Gastroesophageal sphincter (tissue), 4 donors: Measurements from ENCODE around the gene HS6ST2. TPM values are rescaled to one million over a fixed set of nuclear protein-coding genes. Genes with fewer than 3 reads are reported as not detected.

ENCODE experiments used
- ATAC-seq: fragments of 150-250 bp; one replicate; pipeline ENCODE4 v1.9.1; 2016; ENCODE audit warnings: mild to moderate bottlenecking, moderate library complexity
- H3K27ac ChIP-seq, 4 donors: fragments of 200-600 bp; sonication (generic) in 3 of 4; 1 replicate in 3 of 4; 2 replicates in 1 of 4; pipeline ENCODE4 v1.5.1; 2016 to 2019
- H3K27me3 ChIP-seq: fragments of 200-600 bp; sonication (generic); one replicate; pipeline ENCODE4 v1.5.1; 2019
- H3K36me3 ChIP-seq, 2 donors: fragments of 200-600 bp; sonication (generic); one replicate each; pipeline ENCODE4 v1.5.1; 2019; ENCODE audit warnings: control low read depth in 1 of 2
- H3K4me1 ChIP-seq, 3 donors: fragments of 200-600 bp; sonication (generic); 1 replicate in 2 of 3; 2 replicates in 1 of 3; pipeline ENCODE4 v1.5.1; 2016 to 2019; ENCODE audit warnings: control low read depth in 2 of 3
- H3K4me3 ChIP-seq, 2 donors: fragments of 200-600 bp; sonication (generic); one replicate each; pipeline ENCODE4 v1.5.1; 2019; ENCODE audit warnings: mild to moderate bottlenecking in 1 of 2, moderate library complexity in 1 of 2
- H3K9me3 ChIP-seq, 3 donors: fragments of 200-600 bp; sonication (generic); one replicate each; pipeline ENCODE4 v1.5.1; 2017 to 2019; ENCODE audit warnings: control low read depth in 2 of 3
- CTCF ChIP-seq, 4 experiments: fragments of 200-600 bp in 2 of 4; fragments of 450-650 bp in 2 of 4; sonication (generic) in 1 of 4; IDR thresholded peaks; one replicate each; pipeline ENCODE4 v1.5.1; 2017 to 2019; ENCODE audit warnings: antibody characterized with exemption in 4 of 4, mild to moderate bottlenecking in 2 of 4, moderate library complexity in 2 of 4
- EP300 ChIP-seq: sonication (generic); formaldehyde crosslinking; IDR thresholded peaks from one replicate; pipeline ENCODE4 v1.6.1; 2017; ENCODE audit warnings: antibody characterized with exemption, mild to moderate bottlenecking
- POLR2A ChIP-seq, 2 donors: fragments of 450-650 bp; IDR thresholded peaks; one replicate each; pipeline ENCODE4 v1.6.1; 2017; ENCODE audit warnings: antibody characterized with exemption in 2 of 2, mild to moderate bottlenecking in 2 of 2, moderate library complexity in 1 of 2
- POLR2AphosphoS5 ChIP-seq: sonication (generic); formaldehyde crosslinking; IDR thresholded peaks from one replicate; pipeline ENCODE4 v1.6.1; 2017; ENCODE audit warnings: antibody characterized with exemption
- WGBS, 2 donors: methylation state at CpG; one replicate each; pipeline ENCODE4 v1.1.5; 2018; ENCODE audit warnings: low coverage in 1 of 2; 5-methylcytosine and 5-hydroxymethylcytosine counted together
- total RNA-seq, 4 donors: library from RNA; depleted of rRNA; stranded (reverse); fragments of >200 nt; gene quantifications; one replicate each; pipeline ENCODE4 v1.1.0, GENCODE V29; 2016

Gene HS6ST2
- total RNA-seq, 4 donors from 2014 or later = 0.08 to 1.9 (median 0.22) TPM

GRCh38 chrX:132924426-132924825 lies 34.0 kb downstream of the HS6ST2 start:
- no CpG with 5 or more reads among the region's 5 CpGs for WGBS, 2 donors
- ATAC-seq = no peak
- Histone ChIP-seq H3K9me3 (no peaks in the 10 kb centered on the region), H3K27me3 (no peaks in the 10 kb centered on the region), H3K4me3 (no peak overlapping the region), H3K4me1 (no peaks in the 10 kb centered on the region), H3K36me3 (no peaks in the 10 kb centered on the region), H3K27ac (no peak overlapping the region)
- TF ChIP-seq EP300 (no peak), POLR2A (IDR thresholded peaks at IDR 0.05) (no peak), POLR2AphosphoS5 (no peak), CTCF (IDR thresholded peaks at IDR 0.05) (no peak)

- no peaks in the 10 kb centered on the region for H3K4me1 ChIP-seq
- ATAC-seq = no peak
- no peaks in the 10 kb centered on the region for H3K36me3 ChIP-seq
- H3K4me3 ChIP-seq = no peak overlapping the region
- H3K27ac ChIP-seq = no peak overlapping the region
- TF ChIP-seq POLR2AphosphoS5 (no peak), POLR2A (IDR thresholded peaks at IDR 0.05) (no peak), EP300 (no peak), CTCF (IDR thresholded peaks at IDR 0.05) (no peak)
- H3K27me3 ChIP-seq = no peaks in the 10 kb centered on the region
- H3K9me3 ChIP-seq = no peaks in the 10 kb centered on the region
These were observed 39.9 kb downstream of the HS6ST2 start for GRCh38 chrX:132918523-132918922.

- no peaks in the 10 kb centered on the region for H3K27me3 ChIP-seq
- H3K27ac ChIP-seq = no peak overlapping the region
- 83 to 88% methylated on average over 2 to 3 of the region's 3 CpGs for WGBS, 2 donors
- no peaks in the 10 kb centered on the region for H3K36me3 ChIP-seq
- H3K4me3 ChIP-seq = no peak overlapping the region
- no peaks in the 10 kb centered on the region for H3K9me3 ChIP-seq
- TF ChIP-seq EP300 (no peak), CTCF (IDR thresholded peaks at IDR 0.05) (no peak), POLR2AphosphoS5 (no peak), POLR2A (IDR thresholded peaks at IDR 0.05) (no peak)
- ATAC-seq = no peak
- H3K4me1 ChIP-seq = no peaks in the 10 kb centered on the region
These were observed 42.1 kb downstream of the HS6ST2 start for GRCh38 chrX:132916349-132916748.

- 74 to 89% methylated on average over 3 to 4 of the region's 4 CpGs for WGBS, 2 donors
- Histone ChIP-seq H3K9me3 (no peaks in the 10 kb centered on the region), H3K27ac (no peak overlapping the region), H3K4me1 (no peaks in the 10 kb centered on the region), H3K36me3 (no peaks in the 10 kb centered on the region), H3K4me3 (no peak overlapping the region), H3K27me3 (no peaks in the 10 kb centered on the region)
- no peak for ATAC-seq
- TF ChIP-seq POLR2AphosphoS5 = no peak
- TF ChIP-seq EP300 = no peak
- TF ChIP-seq CTCF (IDR thresholded peaks at IDR 0.05) = no peak
These were observed 48.8 kb downstream of the HS6ST2 start for GRCh38 chrX:132909643-132910042.

GRCh38 chrX:132908891-132909290 lies 49.5 kb downstream of the HS6ST2 start:
- no peak overlapping the region for H3K4me3 ChIP-seq
- TF ChIP-seq POLR2AphosphoS5 (no peak), EP300 (no peak), POLR2A (IDR thresholded peaks at IDR 0.05) (no peak), CTCF (IDR thresholded peaks at IDR 0.05) (no peak)
- no peak for ATAC-seq
- H3K27ac ChIP-seq = no peak overlapping the region
- no peaks in the 10 kb centered on the region for H3K27me3 ChIP-seq
- H3K36me3 ChIP-seq = no peaks in the 10 kb centered on the region
- no peaks in the 10 kb centered on the region for H3K9me3 ChIP-seq
- no peaks in the 10 kb centered on the region for H3K4me1 ChIP-seq
